IMR-90 (cell line): ENCODE data around the gene GBX2. TPM values are rescaled to one million over a fixed set of nuclear protein-coding genes. Genes with fewer than 3 reads are reported as not detected.

Experiments used
- ATAC-seq: fragments of 200-7000 bp; cut with Tn5 transposase; 2 replicates; pipeline ENCODE4 v1.9.1; 2020; ENCODE audit warnings: low read depth, mild to moderate bottlenecking, moderate library complexity
- BruUV-seq: library from RNA; stranded (reverse); fragments of 400-500 nt; replicated peaks from 2 replicates; lab custom pipeline; 2021; lab: Mats Ljungman, UMichigan
- CTCF ChIA-PET: fragments of 300-600 bp; formaldehyde crosslinking; extraction: SDS; loops from one replicate; lab custom pipeline; 2021; ENCODE audit warnings: antibody characterized with exemption; lab: Yijun Ruan, JAX
- POLR2A ChIA-PET: fragments of 300-600 bp; sonication (Branson Sonifier 250); formaldehyde crosslinking; loops from one replicate; lab custom pipeline; 2022; ENCODE audit warnings: antibody characterized with exemption; ENCODE audit not compliant: unreplicated experiment; lab: Charles Lee
- DNase-seq: peaks from one replicate; pipeline ENCODE4 v3.0.0; 2013
- H2AFZ ChIP-seq: replicated peaks from 2 replicates; pipeline ENCODE3; 2013; ENCODE audit warnings: low read length, mild to moderate bottlenecking; ENCODE audit not compliant: poor library complexity
- H2AK5ac ChIP-seq: 2 replicates; pipeline ENCODE4 v1.6.1; 2013; ENCODE audit warnings: low read depth, low read length, inconsistent platforms
- H2AK9ac ChIP-seq: replicated peaks from 2 replicates; pipeline ENCODE3; 2013; ENCODE audit warnings: mild to moderate bottlenecking, low read depth, low read length, moderate library complexity; ENCODE audit not compliant: poor library complexity
- H2BK120ac ChIP-seq: 2 replicates; pipeline ENCODE4 v1.6.1; 2013; ENCODE audit warnings: low read depth, low read length, inconsistent platforms
- H2BK15ac ChIP-seq: 3 replicates; pipeline ENCODE4 v1.6.1; 2013; ENCODE audit warnings: low read depth, low read length, inconsistent platforms
- H2BK20ac ChIP-seq: 2 replicates; pipeline ENCODE4 v1.6.1; 2013; ENCODE audit warnings: low read depth, mild to moderate bottlenecking, inconsistent platforms, low read length, moderate library complexity
- H2BK5ac ChIP-seq: 2 replicates; pipeline ENCODE4 v1.6.1; 2013; ENCODE audit warnings: mild to moderate bottlenecking, low read depth, low read length, inconsistent platforms; ENCODE audit not compliant: poor library complexity, severe bottlenecking
- H3K14ac ChIP-seq: replicated peaks from 2 replicates; pipeline ENCODE4 v1.6.1; 2013; ENCODE audit warnings: low read depth, low read length, inconsistent platforms
- H3K18ac ChIP-seq: 2 replicates; pipeline ENCODE4 v1.6.1; 2013; ENCODE audit warnings: low read depth, low read length, control low read depth
- H3K23ac ChIP-seq: 2 replicates; pipeline ENCODE4 v1.6.1; 2013; ENCODE audit warnings: low read depth, low read length, inconsistent platforms
- H3K27ac ChIP-seq: 2 replicates; pipeline ENCODE4 v1.5.1; 2013; ENCODE audit warnings: mild to moderate bottlenecking, control low read depth, low read length; ENCODE audit not compliant: insufficient read depth
- H3K27me3 ChIP-seq: 2 replicates; pipeline ENCODE4 v1.6.1; 2013; ENCODE audit warnings: low read length; ENCODE audit not compliant: control insufficient read depth, insufficient read depth
- H3K36me3 ChIP-seq: 2 replicates; pipeline ENCODE4 v1.6.1; 2013; ENCODE audit warnings: low read length, mixed read lengths; ENCODE audit not compliant: control insufficient read depth, insufficient read depth
- H3K4ac ChIP-seq: 2 replicates; pipeline ENCODE4 v1.6.1; 2013; ENCODE audit warnings: low read depth, low read length, inconsistent platforms
- H3K4me1 ChIP-seq: 2 replicates; pipeline ENCODE4 v1.6.1; 2013; ENCODE audit warnings: low read length, mixed read lengths; ENCODE audit not compliant: control insufficient read depth, insufficient read depth
- H3K4me2 ChIP-seq: 2 replicates; pipeline ENCODE4 v1.6.1; 2013; ENCODE audit warnings: low read depth, mild to moderate bottlenecking, control low read depth, low read length, moderate library complexity
- H3K4me3 ChIP-seq: 2 replicates; pipeline ENCODE4 v1.5.1; 2013; ENCODE audit warnings: low read depth, mild to moderate bottlenecking, control low read depth, low read length, moderate library complexity; ENCODE audit not compliant: insufficient read depth
- H3K56ac ChIP-seq: 2 replicates; pipeline ENCODE4 v1.6.1; 2013; ENCODE audit warnings: low read length, inconsistent platforms; ENCODE audit not compliant: insufficient read depth; ENCODE audit errors: extremely low read depth
- H3K79me1 ChIP-seq, 2 experiments: 2 replicates each; pipeline ENCODE4 v1.6.1; 2013; ENCODE audit warnings: low read length in 2 of 2, inconsistent platforms in 1 of 2, low read depth in 1 of 2
- H3K9ac ChIP-seq: 2 replicates; pipeline ENCODE4 v1.6.1; 2013; ENCODE audit warnings: low read depth, low read length, control low read depth
- H3K9me1 ChIP-seq: 2 replicates; pipeline ENCODE4 v1.6.1; 2013; ENCODE audit warnings: low read length, inconsistent platforms; ENCODE audit not compliant: insufficient read depth
- H3K9me3 ChIP-seq: 2 replicates; pipeline ENCODE4 v1.6.1; 2013; ENCODE audit warnings: low read length; ENCODE audit not compliant: control insufficient read depth, insufficient read depth
- H4K20me1 ChIP-seq: 2 replicates; pipeline ENCODE4 v1.6.1; 2013; ENCODE audit warnings: low read length, inconsistent platforms; ENCODE audit not compliant: insufficient read depth
- H4K5ac ChIP-seq: 2 replicates; pipeline ENCODE4 v1.6.1; 2013; ENCODE audit warnings: mild to moderate bottlenecking, low read depth, low read length, control low read depth
- H4K8ac ChIP-seq, 2 experiments: 2 replicates each; pipeline ENCODE4 v1.6.1; 2013; ENCODE audit warnings: low read depth in 2 of 2, low read length in 2 of 2, control low read depth in 1 of 2, inconsistent platforms in 1 of 2
- H4K91ac ChIP-seq: 2 replicates; pipeline ENCODE4 v1.6.1; 2013; ENCODE audit warnings: low read depth, low read length, inconsistent platforms; ENCODE audit not compliant: insufficient read depth
- CHD1 ChIP-seq: IDR thresholded peaks from 2 replicates; pipeline ENCODE4 v1.6.1; 2012; ENCODE audit warnings: low read depth, low read length, improper control_type of control experiment
- FOS ChIP-seq: fragments of 150-350 bp; IDR thresholded peaks from 2 replicates; pipeline ENCODE4 v1.6.1; 2016; ENCODE audit warnings: low read depth, low read length
- NFE2L2 ChIP-seq: fragments of 150-350 bp; IDR thresholded peaks from 2 replicates; pipeline ENCODE4 v1.6.1; 2016; ENCODE audit warnings: low read depth, mild to moderate bottlenecking, low read length
- WGBS, 2 experiments: methylation state at CpG; one replicate each; pipeline versions ENCODE4 v1.1.5 to v1.1.7; 2013; ENCODE audit warnings: missing lambda C conversion rate in 2 of 2; ENCODE audit not compliant: insufficient read length in 1 of 2; ENCODE audit errors: extremely low coverage in 2 of 2; 5-methylcytosine and 5-hydroxymethylcytosine counted together
- dilution Hi-C: fragments of 300-500 bp; cut with HindIII; formaldehyde crosslinking; loops from one replicate; pipeline ENCODE4 v1.14.3; 2018; ENCODE audit warnings: low sequenced_read_pairs; ENCODE audit not compliant: unreplicated experiment
- in situ Hi-C: fragments of 300-500 bp; cut with MboI; formaldehyde crosslinking; loops from 3 replicates; pipeline ENCODE4 v1.14.3; 2019; ENCODE audit warnings: low sequenced_read_pairs, inconsistent platforms, mixed read lengths
- intact Hi-C: fragments of 100-400 bp; cut with micrococcal nuclease; formaldehyde crosslinking; loops from 2 replicates; pipeline ENCODE4 v1.10.0; 2022
- polyA plus RNA-seq, 3 experiments: library from polyadenylated mRNA; depleted of rRNA; stranded (reverse); fragments of >200 nt; gene quantifications; 2 replicates each; pipeline ENCODE4 v1.2.3, GENCODE V29; 2012; ENCODE audit warnings: low replicate concordance in 1 of 3
- total RNA-seq: library from RNA; depleted of rRNA; stranded (reverse); fragments of >200 nt; gene quantifications from 2 replicates; pipeline ENCODE4 v1.2.3, GENCODE V29; 2012

GBX2 gene
- total and polyA plus RNA-seq, 2 of the 4 experiments (the other 2 are of a cell fraction) = 0.10 TPM; not detected in 1

DNA sequence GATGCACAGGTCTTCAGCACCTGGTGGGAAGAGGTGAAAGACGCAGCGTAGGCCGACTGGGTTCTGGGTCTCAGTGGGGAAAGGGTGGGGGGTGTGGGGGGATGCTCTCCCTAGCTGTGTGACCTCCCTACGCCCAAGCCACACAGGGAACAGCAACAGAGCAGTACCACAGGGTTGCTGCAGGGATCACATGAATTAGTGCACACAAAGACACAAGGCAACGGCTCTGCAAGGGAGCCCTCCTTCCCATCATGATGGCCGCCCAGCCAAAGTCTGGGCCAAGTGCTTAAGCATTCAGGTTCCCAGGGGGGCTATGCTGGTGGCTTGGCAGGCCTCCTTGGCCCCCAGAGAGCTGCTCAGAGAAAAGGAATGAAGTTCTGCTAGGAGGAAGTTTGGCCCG, 28.2 kb upstream of the GBX2 start:
- CTCF ChIA-PET = no interaction called here
- WGBS, 2 experiments = no CpG with 5 or more reads among the region's 7 CpGs

More for the DNA sequence above, 28.2 kb upstream of the GBX2 start:
- TF ChIP-seq NFE2L2 (no peak), FOS (no peak), CHD1 (no peak)
- no peak overlapping the region for H3K18ac ChIP-seq
- in situ Hi-C loops = no loop called here
- no peaks in the 10 kb centered on the region for H4K20me1 ChIP-seq
- peak overlapping the region; percentile 39 for H2AFZ ChIP-seq
- DNase-seq = no peak
- no peak overlapping the region for H4K91ac ChIP-seq
- H3K27ac ChIP-seq = no peak overlapping the region
- H3K36me3 ChIP-seq = no peaks in the 10 kb centered on the region
- no peaks in the 10 kb centered on the region for H3K4me1 ChIP-seq
- H2BK20ac ChIP-seq = no peak overlapping the region
- no peak overlapping the region for H2AK9ac ChIP-seq
- no peak overlapping the region for H3K9ac ChIP-seq
- H2BK120ac ChIP-seq = no peak overlapping the region
- H3K4me2 ChIP-seq = no peak overlapping the region
- intact Hi-C loops = no loop called here
- ATAC-seq = no peak
- H3K14ac ChIP-seq = no peak overlapping the region
- H3K27me3 ChIP-seq = peaks cover 12% of the 10 kb centered on the region
- H4K8ac ChIP-seq = no peak overlapping the region
- no peak overlapping the region for H3K4me3 ChIP-seq
- no peak overlapping the region for H3K56ac ChIP-seq
- H3K23ac ChIP-seq = no peak overlapping the region
- H3K79me1 ChIP-seq = no peaks in the 10 kb centered on the region
- no peak overlapping the region for H2BK5ac ChIP-seq
- H2BK15ac ChIP-seq = no peak overlapping the region
- H3K9me3 ChIP-seq = no peaks in the 10 kb centered on the region
- H3K4ac ChIP-seq = no peak overlapping the region
- no peak overlapping the region for H2AK5ac ChIP-seq
- no TSS peak for BruUV-seq
- dilution Hi-C loops = loop anchor here (25.0 kb wide), 1 partner anchor 409 kb away; no protein-coding TSS in a partner anchor
- H3K9me1 ChIP-seq = no peaks in the 10 kb centered on the region
- H4K5ac ChIP-seq = no peak overlapping the region
- POLR2A ChIA-PET = no interaction called here
